Measurements from ENCODE around the gene GPR155.

GPR155 gene, protein sequence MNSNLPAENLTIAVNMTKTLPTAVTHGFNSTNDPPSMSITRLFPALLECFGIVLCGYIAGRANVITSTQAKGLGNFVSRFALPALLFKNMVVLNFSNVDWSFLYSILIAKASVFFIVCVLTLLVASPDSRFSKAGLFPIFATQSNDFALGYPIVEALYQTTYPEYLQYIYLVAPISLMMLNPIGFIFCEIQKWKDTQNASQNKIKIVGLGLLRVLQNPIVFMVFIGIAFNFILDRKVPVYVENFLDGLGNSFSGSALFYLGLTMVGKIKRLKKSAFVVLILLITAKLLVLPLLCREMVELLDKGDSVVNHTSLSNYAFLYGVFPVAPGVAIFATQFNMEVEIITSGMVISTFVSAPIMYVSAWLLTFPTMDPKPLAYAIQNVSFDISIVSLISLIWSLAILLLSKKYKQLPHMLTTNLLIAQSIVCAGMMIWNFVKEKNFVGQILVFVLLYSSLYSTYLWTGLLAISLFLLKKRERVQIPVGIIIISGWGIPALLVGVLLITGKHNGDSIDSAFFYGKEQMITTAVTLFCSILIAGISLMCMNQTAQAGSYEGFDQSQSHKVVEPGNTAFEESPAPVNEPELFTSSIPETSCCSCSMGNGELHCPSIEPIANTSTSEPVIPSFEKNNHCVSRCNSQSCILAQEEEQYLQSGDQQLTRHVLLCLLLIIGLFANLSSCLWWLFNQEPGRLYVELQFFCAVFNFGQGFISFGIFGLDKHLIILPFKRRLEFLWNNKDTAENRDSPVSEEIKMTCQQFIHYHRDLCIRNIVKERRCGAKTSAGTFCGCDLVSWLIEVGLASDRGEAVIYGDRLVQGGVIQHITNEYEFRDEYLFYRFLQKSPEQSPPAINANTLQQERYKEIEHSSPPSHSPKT

DNA sequence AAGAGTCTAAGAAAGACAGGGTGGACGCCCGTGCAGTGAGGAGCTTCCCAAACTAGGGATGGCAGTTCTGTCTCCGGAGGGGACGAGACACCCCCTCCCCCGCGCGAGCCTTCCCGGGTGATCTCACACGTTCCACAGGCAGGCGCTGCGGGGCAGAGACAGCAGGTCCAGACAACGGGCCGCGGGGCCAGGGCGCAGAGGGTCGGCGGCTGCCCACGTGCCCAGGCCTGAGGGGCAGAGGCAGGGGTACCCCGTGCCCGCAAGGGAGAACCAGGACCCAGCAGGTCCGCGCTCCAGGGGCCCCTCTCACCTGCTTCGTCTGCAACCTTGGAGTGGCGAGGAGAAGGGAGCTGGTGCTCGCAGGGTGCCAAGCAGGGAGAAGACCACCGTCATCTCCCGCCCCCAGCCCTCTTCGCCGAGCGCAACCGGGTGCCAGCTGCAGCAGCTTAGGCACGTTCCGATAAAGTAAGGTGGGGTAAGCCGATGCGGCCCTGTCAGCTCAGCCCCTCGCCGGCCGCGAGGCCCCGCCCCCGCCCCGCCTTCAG, at the start of gene GPR155:
TSS of gene GPR155 (minus strand) at position 467 of the 545 bp plus-strand sequence. CDS start 5,073 bp downstream, outside the sequence.
- in situ Hi-C loops (cut with MboI; ENCODE audit: low sequenced_read_pairs), result no loop called here

DNA sequence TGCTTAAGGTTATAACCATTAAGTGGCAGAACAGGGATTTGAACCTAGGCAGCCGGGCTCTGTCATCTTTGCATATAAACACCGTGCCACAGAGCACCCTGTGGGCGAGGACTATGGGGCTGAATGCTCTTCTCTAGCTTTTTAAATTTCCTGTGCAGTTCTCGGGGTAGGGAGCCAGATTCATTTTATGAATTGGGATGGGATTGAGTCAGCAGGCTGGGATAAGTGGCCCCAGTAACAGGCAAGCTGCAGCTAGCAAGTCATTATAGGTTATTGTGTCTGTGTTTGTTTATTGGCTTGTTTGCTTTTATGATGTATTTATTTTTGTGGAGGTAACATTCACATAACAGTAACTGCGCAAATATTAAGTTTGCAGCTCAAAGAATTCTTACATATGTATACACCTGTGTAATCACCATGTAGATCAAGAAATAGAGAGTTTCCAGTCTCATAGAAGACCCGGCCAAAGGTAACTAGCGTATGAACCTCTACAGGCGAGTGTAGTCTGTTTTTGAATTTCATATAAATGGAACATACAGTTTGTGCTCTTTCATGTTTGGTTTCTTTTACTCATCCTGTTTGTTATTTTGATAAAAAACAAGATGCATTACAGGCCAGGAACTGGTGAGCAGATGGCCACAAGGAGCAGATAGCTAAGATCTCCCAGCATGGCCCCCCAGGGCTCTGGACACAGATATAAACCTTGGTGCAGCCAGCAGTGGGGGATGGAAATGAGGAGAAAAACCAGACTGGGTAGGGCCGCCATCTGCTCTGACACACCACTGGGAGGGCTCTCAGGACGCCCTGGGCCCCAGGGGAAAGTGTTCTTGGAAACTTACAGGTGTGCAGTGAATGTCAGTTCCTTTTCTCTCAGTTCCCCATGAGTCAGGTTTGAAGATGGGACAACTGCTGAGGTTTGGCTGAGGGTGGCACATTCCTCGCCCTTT, 49.2 kb upstream of the GPR155 start:
- in situ Hi-C loops (cut with MboI; ENCODE audit: low sequenced_read_pairs), result no loop called here

DNA sequence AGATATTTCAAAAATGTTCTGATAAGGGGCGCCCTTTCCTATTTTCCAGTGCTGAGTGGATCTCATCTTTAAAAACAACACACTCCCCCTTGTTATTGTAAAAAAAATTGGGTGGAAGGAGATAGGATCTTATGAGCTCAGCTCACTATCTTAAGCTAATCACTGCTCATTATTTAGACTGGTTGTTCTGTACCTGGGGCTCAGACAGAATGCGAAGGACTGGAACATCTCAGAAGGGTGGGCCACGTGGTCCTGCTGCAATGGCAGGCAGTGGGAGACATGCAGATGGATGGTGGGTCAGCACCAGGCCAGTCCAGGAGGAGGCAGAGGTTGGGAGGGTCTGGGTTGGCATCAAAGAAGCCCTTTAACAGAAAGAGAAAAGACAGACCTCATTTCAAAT, 48.3 kb upstream of the GPR155 start:
- in situ Hi-C loops (cut with MboI; ENCODE audit: low sequenced_read_pairs), result no loop called here

DNA sequence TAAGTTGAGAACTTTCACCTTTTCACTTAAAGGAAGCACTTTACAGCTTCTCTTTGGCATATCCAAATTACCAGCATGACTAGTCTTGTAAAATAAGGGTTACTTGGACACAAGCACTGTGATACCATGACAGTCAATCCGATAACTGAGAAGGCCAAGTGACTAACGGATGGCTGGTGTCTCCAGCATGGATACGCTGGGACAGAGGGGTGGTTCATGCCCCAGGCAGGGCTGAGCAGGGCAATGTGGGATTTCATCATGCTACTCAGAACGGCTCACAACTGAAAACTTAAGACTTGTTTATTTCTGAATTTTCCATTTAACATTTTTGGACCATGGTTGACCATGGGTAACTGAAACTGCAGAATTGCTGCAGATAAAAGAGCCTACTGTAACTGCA, 43.1 kb upstream of the GPR155 start:
- in situ Hi-C loops (cut with MboI; ENCODE audit: low sequenced_read_pairs), result no loop called here

DNA sequence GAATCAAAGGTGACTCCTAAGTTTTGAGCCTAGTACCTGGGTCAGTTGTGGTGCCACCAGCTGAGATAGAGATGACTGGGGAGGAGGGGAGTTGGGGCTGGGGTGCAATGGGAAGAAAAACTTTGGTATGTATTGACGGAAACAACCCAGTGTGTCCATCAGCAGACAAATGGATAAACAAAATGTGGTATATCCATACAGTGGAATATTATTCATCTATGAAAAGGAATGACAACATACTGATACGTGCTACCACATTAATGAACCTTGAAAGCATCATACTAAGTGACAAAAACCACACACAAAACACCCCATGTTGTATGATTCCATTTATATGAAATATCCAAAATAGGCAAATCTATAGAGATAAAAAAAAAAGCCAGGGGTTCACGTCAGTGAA, 41.1 kb upstream of the GPR155 start:
- in situ Hi-C loops (cut with MboI; ENCODE audit: low sequenced_read_pairs), result no loop called here

DNA sequence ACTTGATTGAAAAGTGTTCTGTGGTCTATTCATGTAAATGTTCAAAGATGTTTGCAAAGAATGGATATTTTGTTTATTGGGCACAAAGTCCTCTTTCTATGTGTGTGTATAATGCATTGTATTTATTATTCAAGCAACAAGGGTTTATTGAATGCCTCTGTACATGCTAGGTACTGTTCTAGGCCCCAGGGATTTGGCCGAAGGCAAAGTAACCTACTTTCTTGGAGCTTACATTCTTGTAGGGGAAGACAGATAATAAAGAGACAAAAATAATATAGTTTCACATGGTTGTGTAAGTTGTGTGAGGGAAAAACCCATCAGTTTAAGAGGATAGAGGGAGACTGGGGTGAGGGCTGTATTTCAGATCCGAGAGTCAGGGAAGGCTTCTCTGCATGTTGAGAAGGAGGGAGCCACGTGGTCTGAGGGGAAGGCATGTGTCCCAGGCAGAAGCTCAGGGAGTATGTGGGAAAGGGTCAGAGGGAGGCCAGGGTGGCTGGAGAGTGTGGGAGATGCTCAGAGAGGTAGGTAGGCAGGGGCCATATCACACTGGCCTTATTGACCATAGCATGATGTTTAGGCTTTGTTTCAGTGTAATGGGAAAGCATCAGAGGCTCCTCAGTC, 40.4 kb upstream of the GPR155 start:
- in situ Hi-C loops (cut with MboI; ENCODE audit: low sequenced_read_pairs), result no loop called here

DNA sequence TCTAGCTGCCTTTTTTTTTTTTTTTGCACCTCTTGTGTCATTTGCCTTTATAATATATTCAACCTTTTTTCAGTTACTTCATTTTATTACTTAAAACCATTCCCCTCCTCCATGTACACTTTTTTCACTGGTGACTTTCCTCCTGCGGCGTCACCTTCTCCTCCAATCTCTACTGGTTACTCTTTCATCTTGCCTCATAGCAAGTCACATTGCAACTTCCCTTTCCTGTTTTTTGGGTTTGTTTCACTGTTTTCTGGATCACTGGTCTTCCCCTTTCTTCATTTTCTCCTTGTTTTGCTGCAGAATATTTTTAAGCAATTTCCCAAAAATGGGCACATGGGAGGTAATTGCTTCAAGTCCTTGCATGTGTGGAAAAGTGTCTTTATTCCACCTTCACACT, 37.7 kb upstream of the GPR155 start:
- in situ Hi-C loops (cut with MboI; ENCODE audit: low sequenced_read_pairs), result no loop called here

DNA sequence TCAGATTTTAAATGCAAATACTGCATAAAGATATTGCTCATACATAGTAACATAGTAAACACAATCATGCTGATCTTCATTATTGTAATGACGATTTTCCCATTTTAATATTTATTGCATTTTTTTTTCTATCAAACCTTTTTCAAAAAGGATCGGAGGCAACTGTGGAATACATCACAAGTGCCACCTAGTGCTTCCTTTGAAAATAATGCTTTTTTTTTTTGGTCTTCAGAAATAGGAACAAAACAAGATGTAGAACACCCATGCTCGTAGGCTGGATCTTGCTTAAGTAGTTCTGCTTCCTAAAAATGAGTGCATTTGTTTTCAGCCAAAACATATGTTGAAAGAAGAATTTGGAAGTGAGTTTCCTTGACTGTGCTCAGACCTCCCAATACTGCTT, 35.7 kb upstream of the GPR155 start:
- in situ Hi-C loops (cut with MboI; ENCODE audit: low sequenced_read_pairs), result no loop called here

DNA sequence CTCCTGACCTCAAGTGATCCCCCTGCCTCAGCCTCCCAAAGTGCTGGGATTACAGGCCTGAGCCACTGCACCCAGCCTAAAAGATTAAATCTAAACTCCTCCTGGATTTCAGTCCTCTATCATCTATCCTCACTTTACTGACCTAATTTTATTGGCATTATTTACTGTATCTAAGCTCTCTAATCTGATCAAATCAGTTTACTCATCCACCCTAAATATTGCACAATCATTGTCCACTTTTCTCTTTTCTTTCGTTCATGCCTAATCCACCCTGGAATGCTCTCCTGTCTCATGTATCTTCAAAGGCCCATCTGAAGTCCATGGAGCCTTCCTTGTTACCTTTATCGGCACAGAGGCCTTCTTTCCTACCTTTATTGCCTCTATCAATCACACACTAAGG, 31.6 kb upstream of the GPR155 start:
- in situ Hi-C loops (cut with MboI; ENCODE audit: low sequenced_read_pairs), result no loop called here

DNA sequence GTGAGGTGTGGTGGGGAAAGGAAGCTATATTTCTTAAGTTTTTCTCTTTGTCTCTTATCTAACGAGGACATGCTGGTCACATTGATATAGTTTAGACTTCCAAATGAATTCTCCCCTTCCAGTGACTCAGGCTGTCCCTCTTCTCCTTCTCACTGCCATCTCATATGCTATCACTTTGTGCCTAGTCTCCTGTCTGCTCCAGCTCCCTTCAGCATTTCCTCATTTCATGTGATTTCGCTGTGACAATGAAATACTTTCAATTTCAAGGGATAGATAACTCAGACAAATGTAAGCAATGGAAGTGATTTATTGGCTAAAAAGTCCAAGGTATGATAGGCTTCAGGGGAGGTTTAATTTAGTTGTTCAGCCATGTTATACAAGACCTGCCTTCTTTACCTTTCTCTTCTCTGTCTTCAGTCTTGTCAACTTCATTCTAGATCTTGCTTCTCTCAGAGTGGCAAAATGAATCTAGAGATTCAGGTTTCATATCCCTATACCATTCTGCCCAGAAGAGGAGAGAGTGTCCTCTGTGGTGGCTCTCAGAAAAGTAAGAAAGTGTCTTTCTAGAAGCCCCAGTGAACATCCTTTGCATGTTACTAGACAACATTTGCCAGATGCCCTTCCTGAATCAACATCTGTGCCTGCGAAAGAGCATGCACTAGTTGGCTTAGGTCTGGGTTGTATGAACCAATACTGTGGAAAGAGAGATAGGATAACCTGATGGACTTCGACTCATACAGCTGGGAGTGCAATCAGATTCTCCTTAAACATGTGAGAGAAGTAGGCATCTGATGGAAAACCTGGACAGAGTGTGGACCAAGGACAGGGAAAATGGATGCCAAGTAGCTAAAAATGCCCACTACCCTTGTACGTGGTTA, 29.9 kb upstream of the GPR155 start:
- in situ Hi-C loops (cut with MboI; ENCODE audit: low sequenced_read_pairs), result no loop called here

DNA sequence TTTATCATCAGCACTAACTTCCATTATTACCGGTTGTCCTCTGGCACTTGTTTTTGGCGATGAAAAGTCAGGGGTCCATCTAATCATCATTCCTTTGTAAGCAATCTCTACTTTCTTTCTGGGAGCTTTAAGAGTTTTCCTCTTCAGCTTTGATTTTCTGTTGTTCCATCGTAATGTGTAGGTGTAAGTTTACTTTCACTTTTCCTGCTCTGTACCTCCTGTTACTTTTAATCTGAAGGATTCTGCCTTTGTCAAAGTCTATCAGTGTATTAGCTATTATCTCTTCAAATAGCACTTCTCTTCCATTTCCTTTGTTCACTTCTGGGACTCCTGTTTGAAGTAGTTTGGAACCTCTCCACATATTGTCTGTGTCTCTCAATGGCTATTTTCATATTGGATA, 25.5 kb upstream of the GPR155 start:
- in situ Hi-C loops (cut with MboI; ENCODE audit: low sequenced_read_pairs), result no loop called here

DNA sequence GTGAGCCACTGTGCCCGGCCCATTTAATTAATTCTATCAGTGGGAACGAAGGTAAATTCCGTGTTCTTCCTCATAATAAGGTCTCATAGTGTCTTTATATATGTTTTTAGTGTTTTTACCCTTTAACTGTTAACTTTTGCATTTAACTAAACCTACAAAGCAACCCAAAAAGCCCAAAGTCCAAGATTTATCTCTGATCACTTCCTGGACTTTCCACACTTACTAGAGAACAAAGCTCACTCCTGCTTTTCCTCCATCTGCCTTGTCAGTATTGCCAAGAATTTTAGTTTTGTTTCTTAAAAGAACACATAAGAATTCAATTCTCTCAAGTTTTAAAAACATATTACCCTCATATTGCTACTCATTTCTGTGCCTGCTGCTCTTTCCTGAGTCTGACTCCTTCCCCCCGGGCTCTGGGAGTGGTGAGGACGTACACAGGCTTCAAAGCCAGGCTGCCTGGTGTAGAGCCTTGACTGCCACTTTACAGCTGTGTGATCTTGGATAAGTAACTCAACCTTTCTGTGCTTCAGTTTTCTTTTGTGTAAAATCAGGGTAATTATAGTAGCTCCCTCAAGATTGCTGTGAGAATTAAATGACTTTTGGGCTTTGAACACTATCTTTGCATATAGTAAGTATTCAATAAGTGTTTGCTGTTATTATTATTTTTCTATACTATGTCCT, 24.9 kb upstream of the GPR155 start:
- in situ Hi-C loops (cut with MboI; ENCODE audit: low sequenced_read_pairs), result no loop called here

DNA sequence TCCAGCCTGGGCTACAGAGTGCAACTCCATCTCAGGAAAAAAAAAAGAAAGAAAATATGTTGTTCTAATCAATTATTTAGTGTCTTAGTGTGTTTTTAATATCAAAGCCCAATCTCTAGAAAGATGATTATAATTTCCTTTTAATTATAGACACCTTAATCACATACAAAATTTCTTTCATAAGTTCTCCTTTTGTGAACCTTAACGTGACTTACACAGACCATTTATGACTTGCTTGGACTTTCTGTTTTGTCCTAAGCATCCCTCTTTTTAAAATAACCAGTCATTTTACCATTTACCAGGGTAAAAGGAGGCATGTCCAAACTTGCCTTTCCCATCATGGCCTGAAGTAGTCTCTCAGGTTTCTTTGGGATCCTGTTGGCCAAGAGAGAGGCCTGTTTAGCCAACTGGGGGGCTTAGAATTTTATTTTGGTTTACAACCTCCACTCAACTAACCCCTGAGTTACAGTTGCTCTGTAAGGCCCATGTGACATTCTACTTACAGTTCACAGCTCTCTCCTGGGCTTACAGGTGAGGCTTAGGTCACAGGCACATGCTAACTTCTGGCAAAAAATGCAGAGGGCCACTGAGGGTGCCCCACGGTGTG, 23.9 kb upstream of the GPR155 start:
- in situ Hi-C loops (cut with MboI; ENCODE audit: low sequenced_read_pairs), result no loop called here

DNA sequence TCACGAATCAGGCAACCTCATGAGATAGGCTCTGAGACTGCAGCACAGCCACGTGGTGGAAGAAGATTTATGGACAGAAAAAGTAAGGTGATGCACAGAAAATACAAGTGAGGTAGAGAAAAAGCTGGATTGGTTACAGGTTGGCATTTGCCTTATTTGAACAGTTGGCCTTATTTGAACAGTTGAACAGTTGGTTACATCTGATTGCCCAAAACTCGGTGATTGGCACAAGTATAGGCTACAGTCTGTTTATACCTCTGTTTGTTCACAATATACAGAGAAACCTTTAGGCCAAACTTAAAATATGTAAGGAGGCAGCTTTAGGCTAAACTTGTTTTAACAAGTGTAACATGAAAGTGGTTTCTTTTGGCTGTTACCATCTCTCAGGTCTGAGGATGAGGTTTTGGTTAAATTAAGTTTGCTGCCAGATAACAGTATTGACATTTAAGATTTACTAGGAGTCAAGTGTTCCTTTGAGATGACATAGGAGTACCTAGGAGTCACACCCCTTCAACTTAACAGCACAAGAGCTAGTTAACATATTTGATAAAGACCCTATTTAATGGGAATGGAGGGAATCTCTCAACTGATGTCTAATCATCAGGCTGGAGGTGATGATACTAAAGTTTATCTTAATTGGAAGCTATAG, 16.5 kb upstream of the GPR155 start:
- in situ Hi-C loops (cut with MboI; ENCODE audit: low sequenced_read_pairs), result no loop called here

DNA sequence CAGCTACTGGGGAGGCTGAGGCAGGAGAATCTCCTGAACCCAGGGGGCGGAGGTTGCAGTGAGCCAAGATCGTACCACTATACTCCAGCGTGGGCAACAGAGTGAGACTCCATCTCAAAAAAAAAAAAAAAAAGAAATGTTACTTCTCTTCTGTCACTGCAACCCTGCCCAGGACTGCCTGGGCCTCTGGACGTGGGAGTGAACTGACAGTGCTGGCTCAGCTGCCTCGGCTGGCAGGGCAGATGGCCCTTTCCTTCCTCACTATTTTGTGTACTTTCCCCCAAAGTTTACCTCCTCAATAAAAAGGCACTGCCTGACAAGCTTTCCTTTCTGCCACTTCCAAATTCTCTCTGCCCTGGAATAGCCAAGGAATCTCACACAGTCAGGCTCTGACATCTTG, 12.5 kb upstream of the GPR155 start:
- in situ Hi-C loops (cut with MboI; ENCODE audit: low sequenced_read_pairs), result no loop called here

DNA sequence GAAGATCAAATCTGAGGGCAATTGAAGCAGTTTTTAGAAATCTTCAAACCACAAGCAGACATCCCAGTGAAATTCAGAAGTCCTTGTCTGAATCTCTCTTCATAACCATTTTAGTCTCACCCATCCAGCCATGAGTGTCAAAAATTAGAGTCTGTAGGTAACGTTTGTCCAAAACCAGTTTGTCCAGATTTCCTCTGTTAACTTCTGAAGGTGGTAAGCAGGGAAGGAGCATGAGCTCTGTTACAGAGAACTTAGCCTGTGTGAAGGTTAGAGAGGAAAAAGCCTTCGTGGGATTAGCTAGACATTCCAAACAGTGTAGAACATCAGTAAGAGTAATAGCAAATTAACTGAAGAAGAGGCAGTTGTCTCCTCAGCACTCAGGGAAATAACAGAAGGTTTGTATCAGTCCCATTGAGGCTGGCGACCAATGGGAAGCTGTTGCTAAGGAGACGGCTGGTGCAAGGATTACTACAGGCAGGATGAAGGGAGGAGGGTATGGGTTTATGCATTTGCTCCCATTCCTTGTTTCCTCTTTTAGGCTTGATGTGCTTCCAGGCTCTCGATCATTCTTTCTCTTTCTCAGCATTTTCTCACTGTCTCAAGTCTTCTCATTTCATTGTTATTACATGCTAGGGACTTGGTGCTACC, 8.7 kb upstream of the GPR155 start:
- in situ Hi-C loops (cut with MboI; ENCODE audit: low sequenced_read_pairs), result no loop called here

Measured in HL-60/S4 treated with phorbol 12-myristate 13-acetate at 8.2 ng/mL for 4 days and 3 days (cell line).